ENCODE measurements around the gene ZBTB32. TPM values are rescaled to one million over a fixed set of nuclear protein-coding genes. Genes with fewer than 3 reads are reported as not detected.

Gene ZBTB32
- total RNA-seq, 1 donor: not detected

DNA sequence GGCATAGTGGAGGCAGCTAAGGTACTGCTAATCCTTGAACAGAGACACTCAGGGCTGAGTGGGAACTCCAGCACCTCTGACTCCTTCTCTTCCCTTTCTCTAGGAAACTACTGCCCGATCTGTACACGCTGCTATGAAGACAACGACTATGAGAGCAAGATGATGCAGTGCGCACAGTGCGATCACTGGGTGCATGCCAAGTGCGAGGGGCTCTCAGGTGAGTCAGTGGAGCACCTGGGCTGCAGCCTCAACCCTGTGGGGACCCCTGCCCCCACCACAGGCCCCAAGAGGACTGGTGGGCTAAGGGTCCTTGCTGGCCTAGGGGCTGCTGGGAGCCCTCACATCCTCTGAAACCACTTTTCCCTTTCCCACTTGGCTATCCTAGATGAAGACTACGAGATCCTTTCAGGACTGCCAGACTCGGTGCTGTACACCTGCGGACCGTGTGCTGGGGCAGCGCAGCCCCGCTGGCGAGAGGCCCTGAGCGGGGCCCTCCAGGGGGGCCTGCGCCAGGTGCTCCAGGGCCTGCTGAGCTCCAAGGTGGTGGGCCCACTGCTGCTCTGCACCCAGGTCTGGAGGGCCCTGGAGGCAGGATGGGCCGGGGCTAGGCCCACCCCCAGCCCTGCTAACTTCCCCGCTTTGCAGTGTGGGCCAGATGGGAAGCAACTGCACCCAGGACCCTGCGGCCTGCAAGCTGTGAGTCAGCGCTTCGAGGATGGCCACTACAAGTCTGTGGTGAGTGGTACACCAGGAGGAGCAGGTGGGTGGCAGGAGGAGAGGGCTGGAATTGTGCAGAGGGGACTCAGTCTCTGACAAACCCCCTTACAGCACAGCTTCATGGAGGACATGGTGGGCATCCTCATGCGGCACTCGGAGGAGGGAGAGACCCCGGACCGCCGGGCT is 22.9 kb downstream of the ZBTB32 start:
- DNase-seq (ENCODE audit: low read depth): no peak
- TF ChIP-seq CTCF (IDR thresholded peaks at IDR 0.05; ENCODE audit: insufficient read depth, low read depth, low read length): no peak
- no peak overlapping the region for H3K4me3 ChIP-seq (ENCODE audit: low read depth, low read length)

DNA sequence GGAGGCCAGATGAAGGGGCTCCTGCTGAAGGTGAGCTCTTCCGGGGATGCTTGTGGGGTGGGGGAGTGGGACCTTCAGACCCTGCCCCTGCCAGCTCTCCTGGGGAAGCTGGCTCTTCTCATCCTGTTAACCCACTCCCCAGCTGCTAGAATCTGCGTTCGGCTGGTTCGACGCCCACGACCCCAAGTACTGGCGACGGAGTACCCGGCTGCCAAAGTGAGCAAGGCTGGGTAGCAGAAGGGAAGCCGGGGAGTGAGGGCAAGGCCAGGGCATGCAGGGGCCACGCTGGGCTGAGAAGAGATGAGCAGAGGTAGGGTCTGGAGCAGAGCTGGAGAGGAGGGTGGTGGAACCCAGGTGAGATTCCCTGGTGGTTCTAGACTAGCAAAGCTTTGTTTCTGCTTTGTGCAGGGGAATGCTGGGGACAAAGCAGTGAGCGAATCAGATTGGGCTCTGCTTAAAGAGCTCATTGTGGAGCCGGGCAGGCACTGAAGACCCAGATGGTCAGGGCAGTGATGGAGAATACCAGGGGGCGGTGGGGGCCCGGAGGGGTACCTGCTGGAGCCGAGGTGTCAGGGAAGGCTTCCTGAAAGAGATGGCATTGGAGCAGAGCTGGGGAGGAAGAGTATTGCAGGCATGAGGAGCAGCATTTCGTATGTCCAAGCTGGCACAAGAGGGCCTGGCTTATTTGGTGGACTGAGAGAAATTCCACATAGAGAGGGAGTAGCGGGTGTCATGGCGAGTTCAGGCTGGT is 23.8 kb downstream of the ZBTB32 start:
- H3K4me3 ChIP-seq (ENCODE audit: low read depth, low read length): no peak overlapping the region
- TF ChIP-seq CTCF (IDR thresholded peaks at IDR 0.05; ENCODE audit: insufficient read depth, low read depth, low read length): no peak
- DNase-seq (ENCODE audit: low read depth): no peak

DNA sequence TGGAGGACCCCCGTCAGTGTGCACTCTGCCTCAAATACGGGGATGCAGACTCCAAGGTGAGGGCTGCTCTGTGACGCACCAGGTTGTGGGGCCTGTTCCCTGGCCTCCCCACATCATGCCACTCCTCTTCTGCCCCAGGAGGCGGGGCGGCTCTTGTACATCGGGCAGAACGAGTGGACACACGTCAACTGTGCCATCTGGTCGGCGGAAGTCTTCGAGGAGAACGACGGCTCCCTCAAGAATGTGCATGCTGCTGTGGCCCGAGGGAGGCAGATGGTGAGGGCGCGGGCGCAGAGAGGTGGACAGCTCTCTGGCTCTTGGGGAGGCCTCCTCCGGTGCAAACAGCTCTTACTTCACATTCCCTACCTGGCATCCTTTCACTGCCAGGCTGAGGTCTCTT is 24.7 kb downstream of the ZBTB32 start:
- no peak for TF ChIP-seq CTCF (IDR thresholded peaks at IDR 0.05; ENCODE audit: insufficient read depth, low read depth, low read length)
- no peak for DNase-seq (ENCODE audit: low read depth)
- H3K4me3 ChIP-seq (ENCODE audit: low read depth, low read length): no peak overlapping the region

GRCh38 chr19:35729763-35730162 is 25.4 kb downstream of the ZBTB32 start:
- no peak for TF ChIP-seq CTCF (IDR thresholded peaks at IDR 0.05; ENCODE audit: insufficient read depth, low read depth, low read length)
- no peak for DNase-seq (ENCODE audit: low read depth)
- no peak overlapping the region for H3K4me3 ChIP-seq (ENCODE audit: low read depth, low read length)

- TF ChIP-seq CTCF (IDR thresholded peaks at IDR 0.05; ENCODE audit: insufficient read depth, low read depth, low read length): no peak
- H3K4me3 ChIP-seq (ENCODE audit: low read depth, low read length): no peak overlapping the region
- DNase-seq (ENCODE audit: low read depth): no peak
Measured at GRCh38 chr19:35730326-35730725, 26.0 kb downstream of the ZBTB32 start.

GRCh38 chr19:35731353-35731752 is 27.0 kb downstream of the ZBTB32 start:
- no peak for TF ChIP-seq CTCF (IDR thresholded peaks at IDR 0.05; ENCODE audit: insufficient read depth, low read depth, low read length)
- DNase-seq (ENCODE audit: low read depth): no peak
- no peak overlapping the region for H3K4me3 ChIP-seq (ENCODE audit: low read depth, low read length)
